GM21360 (cell line): ENCODE measurements around the gene VPS16.

ENCODE experiments used
- ATAC-seq: cut with Tn5 transposase; IDR thresholded peaks from one replicate; pipeline ENCODE4 v1.9.1; 2021; ENCODE audit warnings: mild to moderate bottlenecking, moderate library complexity; ENCODE audit not compliant: unreplicated experiment

VPS16 gene

GRCh38 chr20:2834401-2835110 lies 6.0 kb upstream of the VPS16 start:
- ATAC-seq = no peak

GRCh38 chr20:2835331-2835796 lies 5.2 kb upstream of the VPS16 start:
- ATAC-seq = no peak

- no peak for ATAC-seq
Observed at GRCh38 chr20:2836035-2836434, 4.5 kb upstream of the VPS16 start.

GRCh38 chr20:2837221-2837960 lies 3.2 kb upstream of the VPS16 start:
- ATAC-seq = no peak

DNA sequence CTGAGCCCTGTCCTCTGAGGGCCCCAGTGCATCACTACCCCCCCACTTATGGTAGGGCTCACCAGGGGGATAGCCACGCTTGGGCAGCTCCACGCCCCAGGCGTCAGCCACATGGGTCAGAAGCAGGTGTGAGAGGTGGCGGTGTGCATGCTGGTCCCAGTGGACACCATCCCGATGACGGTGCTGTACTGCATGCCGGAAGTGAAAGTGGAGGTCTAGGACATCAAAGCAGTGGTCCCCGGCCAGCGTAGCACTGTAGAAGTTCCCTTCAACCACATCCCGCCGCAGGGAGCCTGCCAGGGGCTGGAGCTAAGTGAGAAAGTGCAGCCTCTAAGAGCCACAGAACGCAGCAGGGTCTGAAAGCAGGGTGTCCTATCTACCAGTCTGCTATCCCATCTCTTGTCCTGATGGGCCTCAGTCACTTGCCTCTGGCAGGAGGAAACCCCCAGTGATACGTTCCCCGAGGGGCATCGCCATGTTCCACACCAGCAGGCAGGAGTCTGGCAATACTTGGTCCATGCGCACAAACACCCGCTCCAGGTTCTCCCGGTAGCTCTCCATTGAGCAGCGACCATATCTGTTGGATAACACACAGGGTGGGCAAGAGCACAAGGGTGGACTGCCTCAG lies 2.3 kb upstream of the VPS16 start:
- no peak for ATAC-seq

DNA sequence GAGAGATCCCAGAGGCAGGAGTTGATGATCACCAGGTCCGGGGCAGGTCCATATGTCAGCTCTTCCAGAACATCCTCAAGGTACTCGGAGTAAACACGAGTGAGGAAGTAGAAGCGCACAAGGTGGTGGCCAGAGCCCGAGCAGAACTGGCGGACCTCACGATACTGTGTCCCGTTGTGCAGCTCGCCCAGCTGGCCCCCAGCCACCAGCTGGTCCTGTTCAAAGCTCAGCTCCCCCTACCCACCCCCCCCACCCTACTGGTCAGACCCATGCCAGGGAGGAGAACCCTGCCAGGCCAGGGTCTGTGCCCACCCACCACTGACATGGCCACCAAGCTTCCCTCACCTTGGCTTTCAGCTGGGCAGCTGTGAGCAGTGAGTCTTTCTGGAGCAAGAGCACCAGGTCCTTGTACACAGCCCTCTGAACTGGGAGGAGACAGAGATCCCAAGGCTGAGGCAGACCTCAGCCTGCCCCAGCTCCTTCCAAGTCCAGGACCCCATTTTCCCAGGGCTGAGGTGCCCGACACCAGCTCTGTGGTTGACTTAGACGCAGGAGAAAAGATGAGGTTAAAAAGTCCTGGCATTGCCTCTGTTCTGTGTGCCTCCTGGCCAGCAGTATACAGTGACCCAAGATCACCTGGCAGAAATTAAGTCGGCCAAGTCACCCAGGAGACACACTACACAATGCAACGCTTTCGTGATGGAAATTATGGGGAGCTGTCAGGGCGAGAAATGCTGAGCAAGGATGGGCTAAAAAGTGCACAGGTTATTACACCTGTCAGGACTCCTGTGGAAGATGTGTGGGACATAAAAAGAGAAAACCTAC lies 1.5 kb upstream of the VPS16 start:
- ATAC-seq = no peak

GRCh38 chr20:2839732-2840137 lies 810 bp upstream of the VPS16 start:
- no peak for ATAC-seq

DNA sequence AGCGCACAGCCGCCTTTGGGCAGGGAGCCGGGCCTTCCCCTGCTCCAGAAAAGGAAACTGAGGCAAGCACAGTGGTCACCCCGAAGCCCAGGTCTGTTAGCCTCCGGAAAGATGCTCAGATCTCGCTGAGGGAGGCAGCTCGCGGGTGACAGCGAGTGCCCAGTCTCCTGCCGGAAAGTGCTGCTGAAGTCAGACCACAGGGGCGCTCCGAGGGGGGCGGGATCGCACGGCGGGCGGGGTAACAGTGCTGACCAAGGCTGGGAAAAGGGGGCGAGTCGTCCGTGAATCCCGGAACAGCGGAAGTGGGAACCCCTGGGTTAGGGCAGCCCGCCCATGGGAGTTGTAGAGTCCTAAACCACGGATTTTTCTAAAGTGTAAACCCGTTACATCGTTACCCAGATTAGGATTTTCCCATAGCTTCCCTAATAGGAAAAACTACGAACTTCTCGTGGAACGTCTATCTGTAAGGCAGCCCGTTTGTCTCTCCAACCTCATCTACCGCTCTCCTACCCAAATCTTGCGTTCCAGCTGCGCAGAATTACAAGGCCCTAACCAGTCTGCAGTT lies 504 bp downstream of the VPS16 start:
- peak; percentile 16 for ATAC-seq

DNA sequence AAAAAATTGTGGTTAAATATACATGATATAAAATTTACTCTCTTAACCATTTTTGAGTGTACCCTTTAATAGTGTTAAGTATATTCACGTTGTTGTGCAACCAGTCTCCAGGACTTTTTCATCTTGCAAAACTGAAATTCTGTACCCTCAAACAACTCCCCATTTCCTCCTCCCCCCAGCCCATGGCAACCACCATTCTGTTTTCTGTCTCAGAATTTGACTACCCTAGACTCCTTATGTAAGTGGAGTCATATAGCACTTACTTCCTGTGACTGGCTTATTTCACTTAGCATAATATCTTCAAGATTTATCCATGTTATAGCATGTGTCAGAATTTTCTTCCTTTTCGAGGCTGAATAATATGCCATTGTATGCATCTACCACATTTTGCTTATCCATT lies 5.1 kb downstream of the VPS16 start:
- no peak for ATAC-seq

- ATAC-seq = no peak
Observed at GRCh38 chr20:2846698-2847097, 6.2 kb downstream of the VPS16 start.

GRCh38 chr20:2847802-2848201 lies 7.3 kb downstream of the VPS16 start:
- no peak for ATAC-seq

GRCh38 chr20:2849529-2849928 lies 9.0 kb downstream of the VPS16 start:
- no peak for ATAC-seq

- no peak for ATAC-seq
Observed at GRCh38 chr20:2851086-2851485, 10.5 kb downstream of the VPS16 start.

DNA sequence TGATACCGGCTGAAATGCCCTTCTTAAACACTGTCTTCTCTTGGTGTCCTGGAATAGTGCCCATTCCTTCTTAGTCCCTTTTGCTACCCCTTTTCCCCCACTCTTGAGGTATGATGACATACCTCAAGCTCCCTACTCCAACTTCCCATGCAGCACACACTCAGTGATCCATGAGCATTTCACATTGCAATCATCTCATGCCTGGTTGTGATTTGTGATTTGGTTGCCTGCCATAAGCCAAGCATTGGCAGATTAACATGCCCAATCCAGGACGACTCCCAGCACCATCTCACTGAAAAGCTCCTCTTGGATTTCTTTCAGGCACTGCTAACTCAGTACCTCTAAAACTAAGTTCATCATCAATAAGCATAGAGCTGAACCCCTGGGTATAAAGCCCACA lies 18.0 kb downstream of the VPS16 start:
- ATAC-seq = no peak

- ATAC-seq = no peak
Observed at GRCh38 chr20:2859330-2860121, 19.0 kb downstream of the VPS16 start.

GRCh38 chr20:2864626-2865025 lies 24.1 kb downstream of the VPS16 start:
- no peak for ATAC-seq

GRCh38 chr20:2865101-2865500 lies 24.6 kb downstream of the VPS16 start:
- no peak for ATAC-seq

GRCh38 chr20:2865630-2866029 lies 25.1 kb downstream of the VPS16 start:
- ATAC-seq = no peak

- no peak for ATAC-seq
Observed at GRCh38 chr20:2866236-2866635, 25.7 kb downstream of the VPS16 start.
